ENCODE results near the gene MED29. TPM values are rescaled to one million over a fixed set of nuclear protein-coding genes. Genes with fewer than 3 reads are reported as not detected.

Gene MED29
- total and polyA plus RNA-seq, 9 donors, result 27.7 to 62.9 (median 55.0) TPM

- no peak for DNase-seq
- Histone ChIP-seq H3K36me3 (no peaks in the 10 kb centered on the region), H3K27me3 (no peaks in the 10 kb centered on the region), H3K9me3 (no peaks in the 10 kb centered on the region), H3K4me1 (ENCODE audit: insufficient read depth) (peaks cover 2% of the 10 kb centered on the region), H3K27ac (no peak overlapping the region), H3K4me3 (no peak overlapping the region)
- WGBS, 3 donors, result 68 to 75% (median 71%) methylated on average over 4 of the region's 4 CpGs
- intact Hi-C loops (cut with DNase I), result no loop called here
- TF ChIP-seq POLR2A (IDR thresholded peaks at IDR 0.05) (no peak), CTCF (IDR thresholded peaks at IDR 0.05) (no peak), EP300 (IDR thresholded peaks at IDR 0.05) (no peak)
These were observed 39.6 kb upstream of the MED29 start for GRCh38 chr19:39351537-39352064.

- no peaks in the 10 kb centered on the region for H3K27me3 ChIP-seq
- H3K9me3 ChIP-seq, result no peaks in the 10 kb centered on the region
- TF ChIP-seq EP300 (IDR thresholded peaks at IDR 0.05) (no peak), POLR2A (IDR thresholded peaks at IDR 0.05) (no peak), CTCF (IDR thresholded peaks at IDR 0.05) (no peak)
- H3K27ac ChIP-seq, result no peak overlapping the region
- DNase-seq, result no peak
- no peaks in the 10 kb centered on the region for H3K36me3 ChIP-seq
- WGBS, 3 donors, result 35 to 47% (median 40%) methylated on average over 12 of the region's 12 CpGs
- intact Hi-C loops (cut with DNase I), result no loop called here
- H3K4me1 ChIP-seq (ENCODE audit: insufficient read depth), result peaks cover 2% of the 10 kb centered on the region
- H3K4me3 ChIP-seq, result no peak overlapping the region
These were observed 38.6 kb upstream of the MED29 start for GRCh38 chr19:39352381-39353255.

GRCh38 chr19:39355253-39355652 lies 35.9 kb upstream of the MED29 start:
- TF ChIP-seq CTCF (IDR thresholded peaks at IDR 0.05), result no peak
- TF ChIP-seq EP300 (IDR thresholded peaks at IDR 0.05), result no peak
- TF ChIP-seq POLR2A (IDR thresholded peaks at IDR 0.05), result no peak
- Histone ChIP-seq H3K27ac (no peak overlapping the region), H3K9me3 (no peaks in the 10 kb centered on the region), H3K4me3 (no peak overlapping the region), H3K27me3 (no peaks in the 10 kb centered on the region), H3K4me1 (ENCODE audit: insufficient read depth) (peaks cover 2% of the 10 kb centered on the region), H3K36me3 (no peaks in the 10 kb centered on the region)
- intact Hi-C loops (cut with DNase I), result no loop called here
- no peak for DNase-seq
- 85 to 91% (median 86%) methylated on average over 5 of the region's 5 CpGs for WGBS, 3 donors

GRCh38 chr19:39356073-39356472 lies 35.1 kb upstream of the MED29 start:
- no peak overlapping the region for H3K27ac ChIP-seq

More at GRCh38 chr19:39356073-39356472, 35.1 kb upstream of the MED29 start:
- intact Hi-C loops (cut with DNase I), result no loop called here
- no peaks in the 10 kb centered on the region for H3K27me3 ChIP-seq
- no peaks in the 10 kb centered on the region for H3K9me3 ChIP-seq
- H3K36me3 ChIP-seq, result no peaks in the 10 kb centered on the region
- H3K4me1 ChIP-seq (ENCODE audit: insufficient read depth), result peaks cover under 1% of the 10 kb centered on the region
- H3K4me3 ChIP-seq, result no peak overlapping the region
- no peak for TF ChIP-seq POLR2A (IDR thresholded peaks at IDR 0.05)
- no peak for TF ChIP-seq CTCF (IDR thresholded peaks at IDR 0.05)
- TF ChIP-seq EP300 (IDR thresholded peaks at IDR 0.05), result no peak
- WGBS, 3 donors, result 78 to 93% (median 92%) methylated on average over 3 of the region's 3 CpGs
- no peak for DNase-seq

Data from ovary (tissue), 9 donors.